Lung (tissue), 12 donors: ENCODE data around the gene GGCT. TPM values are rescaled to one million over a fixed set of nuclear protein-coding genes. Genes with fewer than 3 reads are reported as not detected.
A peak's percentile ranks its signal among the peaks of the same experiment; 100 is the strongest.

ENCODE experiments used
- ATAC-seq: fragments of 200-7000 bp; cut with Tn5 transposase; one replicate; pipeline ENCODE4 v1.9.1; 2020; ENCODE audit warnings: moderate number of reproducible peaks; ENCODE audit not compliant: insufficient read depth, low FRiP score
- DNase-seq, 3 donors: peaks; one replicate each; pipeline ENCODE4 v3.0.0-alpha.2; 2013 to 2017
- H3K27ac ChIP-seq, 2 donors: one replicate each; pipeline ENCODE4 v1.5.1; 2013; ENCODE audit warnings: mild to moderate bottlenecking in 2 of 2, moderate library complexity in 2 of 2, control low read depth in 1 of 2, inconsistent platforms in 1 of 2, low read depth in 1 of 2, low read length in 1 of 2
- H3K27me3 ChIP-seq, 3 donors: one replicate each; pipeline ENCODE4 v1.5.1; 2013; ENCODE audit warnings: low read length in 2 of 3; ENCODE audit not compliant: control insufficient read depth in 3 of 3, insufficient read depth in 3 of 3
- H3K36me3 ChIP-seq, 4 donors: one replicate each; pipeline ENCODE4 v1.5.1; 2013; ENCODE audit warnings: low read length in 4 of 4, mild to moderate bottlenecking in 1 of 4, moderate library complexity in 1 of 4; ENCODE audit not compliant: control insufficient read depth in 4 of 4, insufficient read depth in 4 of 4
- H3K4me1 ChIP-seq, 5 donors: one replicate each; pipeline ENCODE4 v1.5.1; 2013; ENCODE audit warnings: low read length in 5 of 5, mild to moderate bottlenecking in 2 of 5, moderate library complexity in 1 of 5; ENCODE audit not compliant: control insufficient read depth in 5 of 5, insufficient read depth in 5 of 5
- H3K4me3 ChIP-seq: one replicate; pipeline ENCODE4 v1.5.1; 2013; ENCODE audit warnings: mild to moderate bottlenecking, control low read depth, moderate library complexity
- H3K9ac ChIP-seq, 2 donors: one replicate each; pipeline ENCODE4 v1.5.1; 2013; ENCODE audit warnings: low read length in 2 of 2, control low read depth in 1 of 2; ENCODE audit not compliant: insufficient read depth in 1 of 2
- H3K9me3 ChIP-seq, 4 donors: one replicate each; pipeline ENCODE4 v1.5.1; 2013; ENCODE audit warnings: low read length in 3 of 4, mild to moderate bottlenecking in 1 of 4, moderate library complexity in 1 of 4; ENCODE audit not compliant: control insufficient read depth in 4 of 4, insufficient read depth in 3 of 4
- WGBS, 2 donors: extraction: QIAGEN DNeasy Blood & Tissue Kit; methylation state at CpG; one replicate each; pipeline ENCODE4 v1.1.7; 2013; 5-methylcytosine and 5-hydroxymethylcytosine counted together
- polyA plus RNA-seq, 2 donors: library from polyadenylated mRNA; stranded (reverse); fragments of 200-250 nt; gene quantifications; one replicate each; pipeline ENCODE4 v1.2.1, GENCODE V29; 2013
- total RNA-seq, 2 donors: library from RNA; depleted of rRNA in 1 of 2; stranded (reverse); fragments of >200 nt in 1 of 2; gene quantifications; one replicate each; pipeline ENCODE4 v1.2.1, GENCODE V29; 2014 to 2021
- TF ChIP-seq, protein P1 (sequence below): IDR thresholded peaks from 2 replicates; pipeline ENCODE4 v1.5.1; 2012; ENCODE audit warnings: mild to moderate bottlenecking; ENCODE audit errors: control extremely low read depth, extremely low read depth
- donor health status: control.
- donor health status: control.
- donor health status: Bipolar disorder and iron deficiency.
- donor health status: healthy.
- donor health status: DM: yes; HTN: yes; CAD: no.

The GGCT gene
- total and polyA plus RNA-seq, 4 donors = 33.1 to 90.1 (median 41.6) TPM

DNA sequence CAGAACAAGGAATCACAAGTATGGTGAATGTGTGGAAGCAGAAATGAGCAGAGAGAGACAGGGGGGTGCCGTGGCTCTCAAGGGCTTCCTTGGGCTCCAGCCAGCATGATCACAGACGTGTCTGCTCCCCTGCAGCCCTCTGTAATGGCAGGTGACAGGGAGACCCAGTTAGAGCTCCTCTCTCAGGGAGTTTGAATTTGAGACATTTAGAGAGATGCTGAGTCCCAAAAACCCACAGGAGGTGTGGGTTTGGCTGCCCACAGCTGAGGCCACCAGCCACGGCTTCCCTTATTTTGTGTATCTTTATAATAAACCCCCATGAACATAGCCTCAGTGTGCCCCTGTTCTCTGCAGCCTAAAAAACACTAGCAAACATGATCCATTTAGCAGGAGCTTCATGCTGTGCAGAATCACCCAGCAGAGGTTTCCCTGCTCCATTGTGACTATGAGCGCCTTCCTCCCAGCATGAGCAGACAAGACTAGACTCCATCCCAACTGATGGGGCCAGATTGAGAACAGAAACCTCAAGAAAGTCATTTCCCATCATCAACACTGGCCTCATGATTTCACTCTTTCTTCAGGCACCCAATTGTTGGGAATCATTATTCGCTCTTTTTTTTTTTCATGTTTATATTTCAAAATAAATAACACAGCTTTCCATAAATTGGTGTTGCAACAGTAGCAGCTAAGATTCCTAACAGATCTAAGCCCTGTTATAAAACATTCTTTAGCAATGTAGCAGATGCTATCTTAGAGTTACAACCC lies 39.4 kb downstream of the GGCT start:
- ATAC-seq (no peak), DNase-seq (peak in 1 of 3 donors; percentile 29)
- WGBS, 2 donors = 60 to 61% methylated on average over 5 of the region's 5 CpGs
- Histone ChIP-seq H3K9me3 (no peaks in the 10 kb centered on the region), H3K36me3 (peaks cover 0 to 4% (median 2%) of the 10 kb centered on the region in 4 donors), H3K9ac (no peak overlapping the region), H3K27me3 (no peaks in the 10 kb centered on the region), H3K4me3 (no peak overlapping the region), H3K27ac (peak overlapping the region in 1 of 2 donors; percentile 37), H3K4me1 (peaks cover 23 to 49% (median 32%) of the 10 kb centered on the region in 5 donors)
- TF ChIP-seq, protein P1, sequence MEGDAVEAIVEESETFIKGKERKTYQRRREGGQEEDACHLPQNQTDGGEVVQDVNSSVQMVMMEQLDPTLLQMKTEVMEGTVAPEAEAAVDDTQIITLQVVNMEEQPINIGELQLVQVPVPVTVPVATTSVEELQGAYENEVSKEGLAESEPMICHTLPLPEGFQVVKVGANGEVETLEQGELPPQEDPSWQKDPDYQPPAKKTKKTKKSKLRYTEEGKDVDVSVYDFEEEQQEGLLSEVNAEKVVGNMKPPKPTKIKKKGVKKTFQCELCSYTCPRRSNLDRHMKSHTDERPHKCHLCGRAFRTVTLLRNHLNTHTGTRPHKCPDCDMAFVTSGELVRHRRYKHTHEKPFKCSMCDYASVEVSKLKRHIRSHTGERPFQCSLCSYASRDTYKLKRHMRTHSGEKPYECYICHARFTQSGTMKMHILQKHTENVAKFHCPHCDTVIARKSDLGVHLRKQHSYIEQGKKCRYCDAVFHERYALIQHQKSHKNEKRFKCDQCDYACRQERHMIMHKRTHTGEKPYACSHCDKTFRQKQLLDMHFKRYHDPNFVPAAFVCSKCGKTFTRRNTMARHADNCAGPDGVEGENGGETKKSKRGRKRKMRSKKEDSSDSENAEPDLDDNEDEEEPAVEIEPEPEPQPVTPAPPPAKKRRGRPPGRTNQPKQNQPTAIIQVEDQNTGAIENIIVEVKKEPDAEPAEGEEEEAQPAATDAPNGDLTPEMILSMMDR = no peak

DNA sequence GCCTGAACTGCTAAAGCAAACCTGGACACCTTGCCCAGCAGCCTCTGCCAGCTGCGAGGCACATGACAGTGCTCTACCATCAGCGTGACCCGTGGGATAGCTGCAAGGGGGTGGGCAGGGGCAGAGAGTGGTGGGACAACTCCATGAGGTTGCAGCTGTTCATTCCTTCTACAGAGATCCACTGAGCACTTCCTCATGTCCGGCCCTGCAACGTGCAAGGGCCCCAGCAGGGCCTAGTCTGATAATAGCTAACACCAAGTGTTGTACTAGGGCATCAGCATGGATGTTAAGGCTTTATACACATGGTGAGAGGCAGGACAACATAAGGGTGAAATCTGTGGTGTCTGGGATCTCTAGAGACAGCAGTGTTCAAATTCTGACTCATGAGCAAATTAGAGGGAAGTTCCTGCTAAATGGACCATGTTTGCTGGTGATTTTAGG lies 40.4 kb downstream of the GGCT start:
- no peak for ATAC-seq
- H3K36me3 ChIP-seq = peaks cover 0 to 6% (median 2%) of the 10 kb centered on the region in 4 donors

DNA sequence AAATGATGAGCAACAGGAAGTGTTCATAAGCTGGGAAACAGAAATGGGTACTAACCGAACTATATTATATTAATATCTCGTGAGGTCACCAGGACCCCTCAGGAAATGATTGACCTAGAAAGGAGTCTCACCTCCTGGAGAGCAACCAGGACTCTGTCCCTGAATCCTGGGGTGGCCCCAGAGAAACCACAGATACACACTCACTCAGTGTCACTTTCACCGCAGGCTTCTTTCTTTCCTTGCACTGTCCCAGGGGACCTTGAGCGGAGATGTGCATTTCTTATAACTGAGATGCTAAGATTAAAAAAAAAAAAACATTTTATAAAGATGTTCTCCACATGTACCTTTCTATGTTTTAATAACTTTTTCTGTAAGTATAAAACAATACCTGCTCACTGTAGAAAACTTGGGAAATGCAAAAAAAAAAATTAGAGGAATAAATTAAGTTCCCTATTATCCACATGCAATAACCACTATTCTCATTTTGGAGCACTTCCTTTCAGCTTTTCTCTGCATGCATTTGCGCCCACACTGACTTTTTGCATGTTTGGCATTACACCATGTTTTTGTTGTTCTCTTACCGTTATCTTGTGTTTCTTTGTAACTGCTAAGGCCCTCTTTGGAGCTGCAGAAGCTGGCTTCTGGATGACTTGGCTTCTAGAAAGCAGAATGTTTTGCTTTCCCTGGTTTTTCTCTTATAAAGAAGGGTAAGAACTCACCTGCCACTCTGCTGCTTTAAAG lies 41.1 kb downstream of the GGCT start:
- Histone ChIP-seq H3K27ac (no peak overlapping the region), H3K27me3 (no peaks in the 10 kb centered on the region), H3K4me3 (no peak overlapping the region), H3K9me3 (no peaks in the 10 kb centered on the region), H3K36me3 (peaks cover 0 to 6% (median 2%) of the 10 kb centered on the region in 4 donors), H3K4me1 (peaks cover 16 to 41% (median 28%) of the 10 kb centered on the region in 5 donors), H3K9ac (no peak overlapping the region)
- TF ChIP-seq, protein P1 = no peak
- no peak for ATAC-seq
- no peak for DNase-seq
- 55 to 66% methylated on average over 6 of the region's 6 CpGs for WGBS, 2 donors

More for the DNA sequence above, 40.4 kb downstream of the GGCT start:
- Histone ChIP-seq H3K4me3 (no peak overlapping the region), H3K27me3 (no peaks in the 10 kb centered on the region), H3K4me1 (peaks cover 20 to 46% (median 32%) of the 10 kb centered on the region in 5 donors), H3K27ac (no peak overlapping the region), H3K9ac (no peak overlapping the region), H3K9me3 (no peaks in the 10 kb centered on the region)
- 29 to 53% methylated on average over 5 of the region's 5 CpGs for WGBS, 2 donors
- TF ChIP-seq, protein P1 = no peak
- no peak for DNase-seq
